Kidney (tissue), 14 donors: ENCODE measurements around the gene PBX3. TPM values are rescaled to one million over a fixed set of nuclear protein-coding genes. Genes with fewer than 3 reads are reported as not detected.

Experiments used
- DNase-seq, 5 donors: peaks; one replicate each; pipeline ENCODE4 v3.0.0-alpha.2; 2013 to 2020
- FAIRE-seq: peaks from 2 replicates; lab custom pipeline; 2012; peaks lifted over from hg19 to GRCh38; lab: Jason Lieb, UNC
- H3K27ac ChIP-seq, 2 donors: one replicate each; pipeline ENCODE4 v1.7.0; 2013; ENCODE audit warnings: low read depth in 2 of 2, low read length in 2 of 2, inconsistent platforms in 1 of 2
- H3K27me3 ChIP-seq: one replicate; pipeline ENCODE4 v1.7.1; 2013; ENCODE audit warnings: low read length, inconsistent platforms; ENCODE audit not compliant: control insufficient read depth, insufficient read depth
- H3K36me3 ChIP-seq, 3 donors: one replicate each; pipeline versions ENCODE4 v1.7.0 to v1.7.1; 2013; ENCODE audit warnings: low read length in 3 of 3, control low read depth in 1 of 3, inconsistent platforms in 1 of 3; ENCODE audit not compliant: insufficient read depth in 3 of 3, control insufficient read depth in 2 of 3
- H3K4me1 ChIP-seq, 3 donors: one replicate each; pipeline versions ENCODE4 v1.7.0 to v1.7.1; 2013; ENCODE audit warnings: low read length in 3 of 3, inconsistent platforms in 1 of 3, low read depth in 1 of 3; ENCODE audit not compliant: control insufficient read depth in 2 of 3, insufficient read depth in 2 of 3
- H3K4me3 ChIP-seq, 3 donors: one replicate each; pipeline versions ENCODE4 v1.7.0 to v1.8.1; 2013; ENCODE audit warnings: low read length in 3 of 3, control low read depth in 1 of 3, inconsistent platforms in 1 of 3
- H3K9ac ChIP-seq, 3 donors: one replicate each; pipeline versions ENCODE4 v1.7.0 to v1.7.1; 2013; ENCODE audit warnings: low read length in 3 of 3, control low read depth in 1 of 3, inconsistent platforms in 1 of 3
- H3K9me3 ChIP-seq, 3 donors: one replicate each; pipeline versions ENCODE4 v1.7.0 to v1.7.1; 2013; ENCODE audit warnings: low read length in 3 of 3, control low read depth in 1 of 3, inconsistent platforms in 1 of 3; ENCODE audit not compliant: control insufficient read depth in 2 of 3, insufficient read depth in 1 of 3
- CTCF ChIP-seq: IDR thresholded peaks from 3 replicates; pipeline ENCODE4 v1.5.1; 2012; ENCODE audit warnings: mild to moderate bottlenecking, moderate library complexity, borderline replicate concordance; ENCODE audit not compliant: insufficient read depth; ENCODE audit errors: extremely low read depth
- intact Hi-C: fragments of 100-400 bp; cut with DNase I; formaldehyde crosslinking; loops from one replicate; pipeline ENCODE4 v1.11.1; 2022
- polyA plus RNA-seq: library from polyadenylated mRNA; stranded (reverse); fragments of 350-450 nt; fragmentation: Illumina TruSeq; extraction: RNeasy Lipid Tissue Mini Kit (QIAGEN cat#74804); gene quantifications from one replicate; pipeline ENCODE4 v1.2.3, GENCODE V29; 2014; ENCODE audit warnings: low read depth, low replicate concordance; ENCODE audit not compliant: insufficient read depth
- total RNA-seq: library from RNA; stranded (reverse); fragmentation: NEBNext Ultra II Directional; extraction: Animal tissue kit (Norgen Biotek cat#: 25700); gene quantifications from one replicate; pipeline ENCODE4 v1.2.1, GENCODE V29; 2021
- donor health status: control.
- donor health status: control.
- donor health status: control.
- donor health status: control.
- donor health status: control.
- donor health status: DM: yes; HTN: yes; CAD: no.
- donor health status: Normal renal cell carcinoma (clear cell type).

Gene PBX3
- total and polyA plus RNA-seq, 2 donors from 2014 or later = 10.2 to 23.6 TPM

GRCh38 chr9:125815568-125815967 lies 68.4 kb downstream of the PBX3 start:
- Histone ChIP-seq H3K36me3 (no peaks in the 10 kb centered on the region), H3K27me3 (no peaks in the 10 kb centered on the region), H3K27ac (no peak overlapping the region), H3K9me3 (no peaks in the 10 kb centered on the region), H3K4me1 (no peaks in the 10 kb centered on the region), H3K4me3 (no peak overlapping the region), H3K9ac (no peak overlapping the region)
- intact Hi-C loops = no loop called here
- TF ChIP-seq CTCF = no peak
- no peak for FAIRE-seq
- DNase-seq = no peak

- FAIRE-seq (no peak), DNase-seq (no peak)
- intact Hi-C loops = no loop called here
- Histone ChIP-seq H3K27ac (no peak overlapping the region), H3K4me3 (no peak overlapping the region), H3K9me3 (no peaks in the 10 kb centered on the region), H3K9ac (no peak overlapping the region), H3K27me3 (no peaks in the 10 kb centered on the region), H3K36me3 (no peaks in the 10 kb centered on the region), H3K4me1 (no peaks in the 10 kb centered on the region)
- TF ChIP-seq CTCF = no peak
Observed at GRCh38 chr9:125816321-125816720, 69.1 kb downstream of the PBX3 start.

- Histone ChIP-seq H3K27me3 (no peaks in the 10 kb centered on the region), H3K27ac (no peak overlapping the region), H3K36me3 (no peaks in the 10 kb centered on the region), H3K4me3 (no peak overlapping the region), H3K9me3 (no peaks in the 10 kb centered on the region), H3K4me1 (no peaks in the 10 kb centered on the region), H3K9ac (no peak overlapping the region)
- peak in 2 of 5 donors; percentile 24 to 33 for DNase-seq
- intact Hi-C loops = no loop called here
- no peak for TF ChIP-seq CTCF
- no peak for FAIRE-seq
Observed at GRCh38 chr9:125820100-125820804, 73.1 kb downstream of the PBX3 start.
